Gastrocnemius medialis (tissue), 4 donors: ENCODE data around the gene TRNT1.

ENCODE experiments used
- POLR2A ChIP-seq, 2 donors: fragments of 450-650 bp; IDR thresholded peaks; one replicate each; pipeline ENCODE4 v1.6.1; 2017; ENCODE audit warnings: antibody characterized with exemption in 2 of 2, mild to moderate bottlenecking in 2 of 2, moderate library complexity in 2 of 2
- TF ChIP-seq, protein P1 (sequence below), 5 experiments: fragments of 450-650 bp in 3 of 5; fragments of 200-600 bp in 2 of 5; sonication (generic) in 2 of 5; IDR thresholded peaks in 4 of 5; conservative IDR thresholded peaks in 1 of 5; 1 replicate in 4 of 5; 2 replicates in 1 of 5; pipeline ENCODE4 v1.5.1; 2016 to 2019; ENCODE audit warnings: antibody characterized with exemption in 5 of 5, mild to moderate bottlenecking in 3 of 5, moderate library complexity in 3 of 5

- TF ChIP-seq, protein P1, sequence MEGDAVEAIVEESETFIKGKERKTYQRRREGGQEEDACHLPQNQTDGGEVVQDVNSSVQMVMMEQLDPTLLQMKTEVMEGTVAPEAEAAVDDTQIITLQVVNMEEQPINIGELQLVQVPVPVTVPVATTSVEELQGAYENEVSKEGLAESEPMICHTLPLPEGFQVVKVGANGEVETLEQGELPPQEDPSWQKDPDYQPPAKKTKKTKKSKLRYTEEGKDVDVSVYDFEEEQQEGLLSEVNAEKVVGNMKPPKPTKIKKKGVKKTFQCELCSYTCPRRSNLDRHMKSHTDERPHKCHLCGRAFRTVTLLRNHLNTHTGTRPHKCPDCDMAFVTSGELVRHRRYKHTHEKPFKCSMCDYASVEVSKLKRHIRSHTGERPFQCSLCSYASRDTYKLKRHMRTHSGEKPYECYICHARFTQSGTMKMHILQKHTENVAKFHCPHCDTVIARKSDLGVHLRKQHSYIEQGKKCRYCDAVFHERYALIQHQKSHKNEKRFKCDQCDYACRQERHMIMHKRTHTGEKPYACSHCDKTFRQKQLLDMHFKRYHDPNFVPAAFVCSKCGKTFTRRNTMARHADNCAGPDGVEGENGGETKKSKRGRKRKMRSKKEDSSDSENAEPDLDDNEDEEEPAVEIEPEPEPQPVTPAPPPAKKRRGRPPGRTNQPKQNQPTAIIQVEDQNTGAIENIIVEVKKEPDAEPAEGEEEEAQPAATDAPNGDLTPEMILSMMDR (IDR thresholded peaks at IDR 0.05 in 4 of 5, conservative IDR thresholded peaks at IDR 0.05 in 1 of 5) = no peak
- no peak for TF ChIP-seq POLR2A (IDR thresholded peaks at IDR 0.05)
Measured at GRCh38 chr3:3137526-3137925, 10.8 kb downstream of the TRNT1 start.
